Hepatocyte (in vitro differentiated cells): ENCODE data around the gene TMEM35B.

Experiments
- EZH2 ChIP-seq: fragments of 200-600 bp; sonication (generic); IDR thresholded peaks from 2 replicates; pipeline ENCODE4 v1.6.1; 2016; ENCODE audit warnings: antibody characterized with exemption, mild to moderate bottlenecking, borderline replicate concordance
- TF ChIP-seq, protein P1 (sequence below): fragments of 200-600 bp; sonication (generic); IDR thresholded peaks from 2 replicates; pipeline ENCODE4 v1.5.1; 2016; ENCODE audit warnings: antibody characterized with exemption, mild to moderate bottlenecking; ENCODE audit not compliant: poor library complexity

DNA sequence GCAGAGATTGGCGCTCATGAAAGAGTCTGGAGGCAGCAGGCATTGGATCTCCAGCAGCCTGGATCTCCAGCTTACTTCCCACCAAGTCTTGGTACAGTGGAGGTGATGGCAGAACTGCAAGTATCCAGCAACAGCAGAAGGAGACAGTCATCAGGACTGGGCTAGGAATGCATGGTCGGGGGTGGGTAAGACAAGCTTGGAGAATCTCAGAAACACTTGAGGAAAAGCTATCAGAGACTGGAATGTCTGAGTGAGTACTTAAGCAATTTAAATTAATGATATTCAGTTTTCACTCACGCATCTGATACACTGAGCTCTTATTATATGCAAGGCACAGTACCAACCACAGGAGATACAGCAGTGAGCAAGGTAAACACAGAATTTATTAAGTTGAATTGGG is 9.8 kb downstream of the TMEM35B start:
- TF ChIP-seq, protein P1, sequence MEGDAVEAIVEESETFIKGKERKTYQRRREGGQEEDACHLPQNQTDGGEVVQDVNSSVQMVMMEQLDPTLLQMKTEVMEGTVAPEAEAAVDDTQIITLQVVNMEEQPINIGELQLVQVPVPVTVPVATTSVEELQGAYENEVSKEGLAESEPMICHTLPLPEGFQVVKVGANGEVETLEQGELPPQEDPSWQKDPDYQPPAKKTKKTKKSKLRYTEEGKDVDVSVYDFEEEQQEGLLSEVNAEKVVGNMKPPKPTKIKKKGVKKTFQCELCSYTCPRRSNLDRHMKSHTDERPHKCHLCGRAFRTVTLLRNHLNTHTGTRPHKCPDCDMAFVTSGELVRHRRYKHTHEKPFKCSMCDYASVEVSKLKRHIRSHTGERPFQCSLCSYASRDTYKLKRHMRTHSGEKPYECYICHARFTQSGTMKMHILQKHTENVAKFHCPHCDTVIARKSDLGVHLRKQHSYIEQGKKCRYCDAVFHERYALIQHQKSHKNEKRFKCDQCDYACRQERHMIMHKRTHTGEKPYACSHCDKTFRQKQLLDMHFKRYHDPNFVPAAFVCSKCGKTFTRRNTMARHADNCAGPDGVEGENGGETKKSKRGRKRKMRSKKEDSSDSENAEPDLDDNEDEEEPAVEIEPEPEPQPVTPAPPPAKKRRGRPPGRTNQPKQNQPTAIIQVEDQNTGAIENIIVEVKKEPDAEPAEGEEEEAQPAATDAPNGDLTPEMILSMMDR, result no peak
- TF ChIP-seq EZH2, result no peak
